Type B pancreatic cell (in vitro differentiated cells): ENCODE measurements around the gene LYPD3. TPM values are rescaled to one million over a fixed set of nuclear protein-coding genes. Genes with fewer than 3 reads are reported as not detected.

Experiments
- DNase-seq: peaks from one replicate; pipeline ENCODE4 v3.0.0; 2021; ENCODE audit warnings: mixed read lengths; ENCODE audit not compliant: unreplicated experiment; ENCODE audit errors: extremely low spot score
- H3K27ac Mint-ChIP-seq: 2 replicates; pipeline ENCODE4 v1.8.0; 2021; ENCODE audit warnings: mild to moderate bottlenecking, mixed read lengths
- H3K27me3 Mint-ChIP-seq: 2 replicates; pipeline ENCODE4 v1.8.0; 2021; ENCODE audit warnings: mixed read lengths
- H3K36me3 Mint-ChIP-seq: 2 replicates; pipeline ENCODE4 v1.8.0; 2021; ENCODE audit warnings: mixed read lengths
- H3K4me1 Mint-ChIP-seq: one replicate; pipeline ENCODE4 v1.8.0; 2021; ENCODE audit warnings: mixed read lengths; ENCODE audit not compliant: unreplicated experiment
- H3K4me3 Mint-ChIP-seq: 2 replicates; pipeline ENCODE4 v1.8.0; 2021; ENCODE audit warnings: mild to moderate bottlenecking, mixed read lengths
- H3K9me3 Mint-ChIP-seq: 2 replicates; pipeline ENCODE4 v1.8.0; 2021; ENCODE audit warnings: mixed read lengths
- total RNA-seq: library from RNA; stranded (reverse); gene quantifications from 2 replicates; pipeline ENCODE4 v1.2.1, GENCODE V29; 2021; ENCODE audit warnings: low replicate concordance
- TF ChIP-seq, protein P1 (sequence below): fragments of 200-600 bp; sonication (generic); conservative IDR thresholded peaks from 2 replicates; pipeline ENCODE4 v1.5.0; 2021; ENCODE audit warnings: antibody characterized with exemption, mild to moderate bottlenecking

Gene LYPD3
- total RNA-seq, 1 donor from 2014 or later: 13.3 TPM

DNA sequence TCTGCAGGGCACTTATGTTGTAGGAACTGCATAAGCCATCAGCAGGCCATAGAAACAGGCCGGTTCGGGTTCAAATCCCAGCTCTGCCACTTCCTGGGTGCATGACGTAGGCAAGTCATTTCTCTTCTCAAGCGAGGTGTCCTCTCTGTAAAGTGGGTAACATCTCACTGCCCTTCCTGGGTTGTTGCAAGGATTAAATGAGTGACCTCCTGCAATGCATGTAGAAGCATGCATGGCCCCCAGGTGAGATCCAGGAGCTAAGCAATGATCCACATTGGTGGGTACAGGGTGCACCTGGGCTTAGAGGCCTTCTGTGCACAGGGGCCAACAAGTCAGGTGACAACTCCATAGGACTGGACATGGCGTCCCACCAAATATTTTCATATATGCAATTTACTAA lies 25.4 kb upstream of the LYPD3 start:
- no peaks in the 10 kb centered on the region for H3K9me3 Mint-ChIP-seq

DNA sequence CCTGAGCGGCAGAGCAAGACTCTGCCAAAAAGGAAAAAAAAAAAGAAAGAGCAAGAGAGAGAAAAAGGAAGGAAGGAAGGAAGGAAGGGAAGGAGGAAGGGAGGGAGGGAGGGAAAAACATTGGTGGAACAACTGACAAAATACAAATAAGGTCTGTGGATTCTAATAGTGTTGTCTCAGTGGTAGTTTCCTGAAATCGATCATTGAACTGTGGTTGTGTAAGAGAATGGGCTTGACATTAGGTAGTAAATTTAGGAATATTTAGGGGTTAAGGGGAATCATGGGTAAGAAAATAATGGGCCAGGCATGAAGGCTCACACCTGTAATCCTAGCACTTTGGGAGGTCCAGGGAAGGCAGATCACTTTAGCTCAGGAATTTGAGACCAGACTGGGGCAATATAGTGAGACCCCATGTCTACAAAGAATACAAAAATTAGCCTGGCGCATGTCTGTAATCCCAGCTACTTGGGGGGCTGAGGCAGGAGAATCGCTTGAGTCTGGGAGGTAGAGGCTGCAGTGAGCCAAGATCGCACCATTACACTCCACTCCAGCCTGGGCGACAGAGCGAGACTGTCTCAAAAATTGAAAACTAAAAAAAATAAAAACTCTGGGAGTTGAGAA lies 24.7 kb upstream of the LYPD3 start:
- Mint-ChIP-seq H3K9me3 (no peaks in the 10 kb centered on the region), H3K4me1 (no peaks in the 10 kb centered on the region), H3K4me3 (no peak overlapping the region), H3K36me3 (peaks cover 3% of the 10 kb centered on the region), H3K27me3 (no peaks in the 10 kb centered on the region), H3K27ac (no peak overlapping the region)
- TF ChIP-seq, protein P1, sequence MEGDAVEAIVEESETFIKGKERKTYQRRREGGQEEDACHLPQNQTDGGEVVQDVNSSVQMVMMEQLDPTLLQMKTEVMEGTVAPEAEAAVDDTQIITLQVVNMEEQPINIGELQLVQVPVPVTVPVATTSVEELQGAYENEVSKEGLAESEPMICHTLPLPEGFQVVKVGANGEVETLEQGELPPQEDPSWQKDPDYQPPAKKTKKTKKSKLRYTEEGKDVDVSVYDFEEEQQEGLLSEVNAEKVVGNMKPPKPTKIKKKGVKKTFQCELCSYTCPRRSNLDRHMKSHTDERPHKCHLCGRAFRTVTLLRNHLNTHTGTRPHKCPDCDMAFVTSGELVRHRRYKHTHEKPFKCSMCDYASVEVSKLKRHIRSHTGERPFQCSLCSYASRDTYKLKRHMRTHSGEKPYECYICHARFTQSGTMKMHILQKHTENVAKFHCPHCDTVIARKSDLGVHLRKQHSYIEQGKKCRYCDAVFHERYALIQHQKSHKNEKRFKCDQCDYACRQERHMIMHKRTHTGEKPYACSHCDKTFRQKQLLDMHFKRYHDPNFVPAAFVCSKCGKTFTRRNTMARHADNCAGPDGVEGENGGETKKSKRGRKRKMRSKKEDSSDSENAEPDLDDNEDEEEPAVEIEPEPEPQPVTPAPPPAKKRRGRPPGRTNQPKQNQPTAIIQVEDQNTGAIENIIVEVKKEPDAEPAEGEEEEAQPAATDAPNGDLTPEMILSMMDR: no peak
- no peak for DNase-seq

More for the DNA sequence above, 25.4 kb upstream of the LYPD3 start:
- Mint-ChIP-seq H3K4me1 (no peaks in the 10 kb centered on the region), H3K36me3 (peaks cover 6% of the 10 kb centered on the region), H3K27ac (no peak overlapping the region), H3K27me3 (no peaks in the 10 kb centered on the region), H3K4me3 (no peak overlapping the region)
- DNase-seq: no peak
- TF ChIP-seq, protein P1: no peak

DNA sequence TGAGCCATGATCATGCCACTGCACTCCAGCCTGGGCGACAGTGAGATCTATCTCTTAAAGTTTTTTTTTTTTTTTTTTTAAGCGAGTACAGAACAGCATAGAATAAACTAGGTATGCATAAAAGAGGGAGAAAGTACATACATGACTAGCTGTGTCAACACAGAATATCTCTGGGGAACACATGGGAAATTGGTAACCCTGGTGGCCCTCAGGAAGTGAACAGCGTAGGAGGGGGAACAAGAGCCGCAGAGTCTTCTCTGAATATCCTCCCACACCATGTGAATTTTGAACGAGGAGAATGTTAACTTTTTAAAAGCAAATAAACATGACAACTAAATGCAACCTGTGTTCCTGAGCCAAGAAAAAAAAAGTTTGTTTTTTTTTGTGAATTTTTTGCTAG lies 23.9 kb upstream of the LYPD3 start:
- DNase-seq: no peak
- Mint-ChIP-seq H3K27ac (no peak overlapping the region), H3K4me1 (no peaks in the 10 kb centered on the region), H3K27me3 (no peaks in the 10 kb centered on the region), H3K36me3 (peaks cover 3% of the 10 kb centered on the region), H3K4me3 (no peak overlapping the region), H3K9me3 (no peaks in the 10 kb centered on the region)
- TF ChIP-seq, protein P1: no peak

DNA sequence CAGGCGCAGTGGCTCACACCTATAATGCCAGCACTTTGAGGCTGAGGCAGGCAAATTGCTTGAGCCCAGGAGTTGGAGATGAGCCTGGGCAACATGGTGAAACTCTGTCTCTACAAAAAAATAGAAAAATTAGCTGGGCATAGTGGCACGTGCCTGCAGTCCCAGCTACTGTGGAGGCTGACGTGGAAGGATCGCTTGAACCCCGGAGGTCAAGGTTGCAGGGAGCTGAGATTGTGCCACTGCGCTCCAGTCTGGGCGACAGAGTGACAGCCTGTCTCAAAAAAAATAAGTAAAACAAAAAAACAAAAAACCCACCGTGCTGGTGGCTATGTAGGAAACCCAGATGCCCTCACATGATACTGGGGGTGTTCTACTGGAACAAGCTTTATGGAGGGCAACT lies 22.8 kb upstream of the LYPD3 start:
- no peak overlapping the region for H3K27ac Mint-ChIP-seq
- H3K4me3 Mint-ChIP-seq: no peak overlapping the region
- DNase-seq: no peak
- no peaks in the 10 kb centered on the region for H3K9me3 Mint-ChIP-seq
- H3K4me1 Mint-ChIP-seq: no peaks in the 10 kb centered on the region
- peaks cover 3% of the 10 kb centered on the region for H3K36me3 Mint-ChIP-seq
- TF ChIP-seq, protein P1: no peak
- H3K27me3 Mint-ChIP-seq: no peaks in the 10 kb centered on the region

DNA sequence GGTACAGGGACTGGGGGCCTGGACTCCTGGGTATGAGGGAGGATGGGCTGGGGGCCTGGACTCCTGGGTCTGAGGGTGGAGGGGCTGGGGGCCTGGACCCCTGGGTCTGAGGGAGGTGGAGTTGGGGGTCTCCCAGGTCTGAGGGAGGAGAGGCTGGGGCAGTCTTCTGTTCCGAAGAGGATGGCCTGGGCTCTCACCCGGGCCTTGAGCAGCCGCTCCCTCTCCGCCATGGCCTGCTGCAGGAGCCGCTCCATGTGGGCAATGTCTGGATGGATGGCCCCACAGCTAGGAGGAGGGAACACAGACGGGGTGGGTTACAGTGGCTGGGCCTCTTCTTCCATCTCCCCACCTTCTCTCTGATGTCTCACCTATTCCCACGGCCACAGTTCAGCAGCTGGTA lies 21.0 kb upstream of the LYPD3 start:
- Mint-ChIP-seq H3K9me3 (no peaks in the 10 kb centered on the region), H3K36me3 (peaks cover 3% of the 10 kb centered on the region), H3K27ac (no peak overlapping the region), H3K27me3 (no peaks in the 10 kb centered on the region), H3K4me3 (no peak overlapping the region), H3K4me1 (no peaks in the 10 kb centered on the region)
- TF ChIP-seq, protein P1: no peak
- DNase-seq: no peak

DNA sequence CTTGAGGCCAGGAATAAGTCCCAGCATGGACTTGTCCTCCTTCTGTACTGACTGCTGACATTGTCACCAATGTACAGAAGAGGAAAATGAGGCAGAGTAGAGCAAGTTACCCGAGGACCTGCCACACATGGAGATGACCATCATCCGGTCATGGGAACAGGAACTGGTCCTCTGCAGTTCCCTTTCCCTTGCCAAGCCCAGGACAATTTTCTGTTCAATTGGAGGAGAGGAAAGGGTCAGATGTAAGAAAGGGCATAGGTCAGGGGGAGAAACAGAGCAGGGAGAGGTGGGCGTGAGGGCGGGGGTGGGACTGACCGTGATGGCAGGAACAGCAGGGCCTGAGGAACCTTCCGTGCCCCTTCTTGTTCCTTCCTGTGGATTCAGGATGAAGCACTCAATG lies 20.5 kb upstream of the LYPD3 start:
- Mint-ChIP-seq H3K4me1 (no peaks in the 10 kb centered on the region), H3K27ac (no peak overlapping the region), H3K27me3 (no peaks in the 10 kb centered on the region), H3K4me3 (no peak overlapping the region), H3K36me3 (peaks cover 3% of the 10 kb centered on the region), H3K9me3 (no peaks in the 10 kb centered on the region)
- DNase-seq: no peak
- TF ChIP-seq, protein P1: no peak
